ENCODE measurements around the gene LOC101059915.

LOC101059915 gene

DNA sequence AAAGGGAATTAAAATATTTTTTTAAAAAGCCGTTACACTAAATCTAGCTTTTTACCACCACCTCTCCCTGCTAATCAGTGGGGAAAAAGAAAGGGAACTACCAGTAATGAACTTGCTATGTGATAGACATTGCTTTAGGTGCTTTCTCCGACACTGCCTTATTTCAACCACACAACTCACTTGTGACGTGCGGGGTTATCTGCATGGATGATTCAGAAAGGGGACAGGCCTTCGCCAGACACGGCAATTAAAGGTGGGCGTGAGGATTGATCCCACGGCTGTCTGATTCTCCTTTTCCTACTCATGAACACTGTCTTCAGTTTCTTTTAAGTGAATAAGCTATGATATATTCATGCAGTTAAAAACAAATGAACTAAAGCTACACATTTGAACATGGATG, 48.2 kb upstream of the LOC101059915 start:
- no peak overlapping the region for H2AFZ ChIP-seq (ENCODE audit: low read depth, low read length)
- no peak overlapping the region for H2BK15ac ChIP-seq (ENCODE audit: low read depth, poor library complexity, severe bottlenecking)
- no peak overlapping the region for H3K14ac ChIP-seq (ENCODE audit: low read length in 2 of 2)
- H3K23ac ChIP-seq (ENCODE audit: low read length in 2 of 2), result no peak overlapping the region
- H2BK12ac ChIP-seq (ENCODE audit: low read length in 2 of 2), result no peak overlapping the region
- WGBS, result 90% methylated on average over 2 of the region's 8 CpGs
- peaks cover 10% of the 10 kb centered on the region for H3K4me1 ChIP-seq (ENCODE audit: control insufficient read depth, insufficient read depth, low read depth, low read length)
- H3K4me2 ChIP-seq (ENCODE audit: low read length, poor library complexity, severe bottlenecking), result no peak overlapping the region
- H3K4ac ChIP-seq (ENCODE audit: low read depth in 1 of 2, low read length in 2 of 2), result no peak overlapping the region
- H3K27me3 ChIP-seq (ENCODE audit: control insufficient read depth in 1 of 2, insufficient read depth in 1 of 2, low read length in 2 of 2), result peaks cover 0 to 12% of the 10 kb centered on the region in 2 experiments
- no peak overlapping the region for H2AK5ac ChIP-seq (ENCODE audit: low read length, severe bottlenecking)
- no peak overlapping the region for H3K4me3 ChIP-seq (ENCODE audit: insufficient read depth in 1 of 2, low read depth in 1 of 2, low read length in 2 of 2)
- H2BK120ac ChIP-seq (ENCODE audit: low read depth, low read length), result no peak overlapping the region
- DNase-seq, result no peak
- H2BK5ac ChIP-seq (ENCODE audit: low read depth, low read length, poor library complexity, severe bottlenecking), result no peak overlapping the region
- H3K79me1 ChIP-seq (replicated peaks; ENCODE audit: low read length, poor library complexity, severe bottlenecking), result peaks cover 7% of the 10 kb centered on the region
- H3K18ac ChIP-seq (ENCODE audit: low read depth in 1 of 2, low read length in 2 of 2), result no peak overlapping the region
- no peaks in the 10 kb centered on the region for H3K9me3 ChIP-seq (ENCODE audit: control insufficient read depth, low read length)
- peaks cover 14 to 51% of the 10 kb centered on the region in 2 experiments for H3K36me3 ChIP-seq (ENCODE audit: control insufficient read depth in 1 of 2, insufficient read depth in 2 of 2, low read depth in 1 of 2, low read length in 2 of 2)
- H3K9ac ChIP-seq (ENCODE audit: low read length), result no peak overlapping the region
- no peak overlapping the region for H4K91ac ChIP-seq (ENCODE audit: low read length)
- H4K8ac ChIP-seq (ENCODE audit: low read length), result no peak overlapping the region
- no peak overlapping the region for H3K27ac ChIP-seq (ENCODE audit: low read length, poor library complexity, severe bottlenecking)

- Histone ChIP-seq H3K18ac (ENCODE audit: low read depth in 1 of 2, low read length in 2 of 2) (no peak overlapping the region), H3K36me3 (ENCODE audit: control insufficient read depth in 1 of 2, insufficient read depth in 2 of 2, low read depth in 1 of 2, low read length in 2 of 2) (peaks cover 7 to 45% of the 10 kb centered on the region in 2 experiments), H2BK12ac (ENCODE audit: low read length in 2 of 2) (no peak overlapping the region), H3K14ac (ENCODE audit: low read length in 2 of 2) (no peak overlapping the region), H3K4me2 (ENCODE audit: low read length, poor library complexity, severe bottlenecking) (no peak overlapping the region), H4K91ac (ENCODE audit: low read length) (no peak overlapping the region), H3K9me3 (ENCODE audit: control insufficient read depth, low read length) (no peaks in the 10 kb centered on the region), H2AFZ (ENCODE audit: low read depth, low read length) (no peak overlapping the region), H2BK120ac (ENCODE audit: low read depth, low read length) (no peak overlapping the region), H2BK15ac (ENCODE audit: low read depth, poor library complexity, severe bottlenecking) (no peak overlapping the region), H2BK5ac (ENCODE audit: low read depth, low read length, poor library complexity, severe bottlenecking) (no peak overlapping the region), H3K23ac (ENCODE audit: low read length in 2 of 2) (no peak overlapping the region), H2AK5ac (ENCODE audit: low read length, severe bottlenecking) (no peak overlapping the region), H3K4ac (ENCODE audit: low read depth in 1 of 2, low read length in 2 of 2) (no peak overlapping the region), H3K79me1 (replicated peaks; ENCODE audit: low read length, poor library complexity, severe bottlenecking) (peaks cover 4% of the 10 kb centered on the region), H3K9ac (ENCODE audit: low read length) (no peak overlapping the region), H3K27ac (ENCODE audit: low read length, poor library complexity, severe bottlenecking) (no peak overlapping the region), H4K8ac (ENCODE audit: low read length) (no peak overlapping the region), H3K27me3 (ENCODE audit: control insufficient read depth in 1 of 2, insufficient read depth in 1 of 2, low read length in 2 of 2) (peaks cover 0 to 11% of the 10 kb centered on the region in 2 experiments), H3K4me1 (ENCODE audit: control insufficient read depth, insufficient read depth, low read depth, low read length) (peaks cover 10% of the 10 kb centered on the region), H3K4me3 (ENCODE audit: insufficient read depth in 1 of 2, low read depth in 1 of 2, low read length in 2 of 2) (no peak overlapping the region)
- no CpG with 5 or more reads among the region's 1 CpG for WGBS
- no peak for DNase-seq
These were observed 47.4 kb upstream of the LOC101059915 start for GRCh38 chrX:71619986-71620385.

DNA sequence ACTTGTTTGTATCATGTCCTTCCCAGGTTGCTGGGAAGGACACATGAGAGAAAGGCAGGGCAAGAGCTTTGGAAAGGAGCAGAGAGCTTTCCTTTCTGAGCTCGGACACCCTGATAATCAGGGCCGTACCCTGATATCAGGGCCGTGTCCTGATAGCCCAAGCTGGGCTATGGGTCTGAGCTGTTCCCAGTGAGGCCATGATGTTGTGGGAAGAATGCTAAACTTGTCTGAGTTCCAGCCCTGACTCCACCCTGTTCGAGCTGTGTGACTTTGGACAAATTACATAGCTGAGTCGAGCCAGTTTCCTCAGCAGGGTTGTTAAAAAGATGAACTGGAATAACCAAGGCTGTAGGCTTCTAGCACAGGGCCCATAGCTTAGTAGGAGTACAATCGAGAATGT, 45.7 kb upstream of the LOC101059915 start:
- Histone ChIP-seq H3K14ac (ENCODE audit: low read length in 2 of 2) (no peak overlapping the region), H3K4me3 (ENCODE audit: insufficient read depth in 1 of 2, low read depth in 1 of 2, low read length in 2 of 2) (no peak overlapping the region), H2AFZ (ENCODE audit: low read depth, low read length) (no peak overlapping the region), H3K36me3 (ENCODE audit: control insufficient read depth in 1 of 2, insufficient read depth in 2 of 2, low read depth in 1 of 2, low read length in 2 of 2) (peaks cover 0 to 29% of the 10 kb centered on the region in 2 experiments), H4K8ac (ENCODE audit: low read length) (no peak overlapping the region), H2AK5ac (ENCODE audit: low read length, severe bottlenecking) (no peak overlapping the region), H2BK12ac (ENCODE audit: low read length in 2 of 2) (no peak overlapping the region), H2BK15ac (ENCODE audit: low read depth, poor library complexity, severe bottlenecking) (no peak overlapping the region), H3K27me3 (ENCODE audit: control insufficient read depth in 1 of 2, insufficient read depth in 1 of 2, low read length in 2 of 2) (no peaks in the 10 kb centered on the region), H3K9me3 (ENCODE audit: control insufficient read depth, low read length) (no peaks in the 10 kb centered on the region), H3K79me1 (replicated peaks; ENCODE audit: low read length, poor library complexity, severe bottlenecking) (peaks cover 1% of the 10 kb centered on the region), H3K23ac (ENCODE audit: low read length in 2 of 2) (no peak overlapping the region), H3K18ac (ENCODE audit: low read depth in 1 of 2, low read length in 2 of 2) (no peak overlapping the region), H3K27ac (ENCODE audit: low read length, poor library complexity, severe bottlenecking) (no peak overlapping the region), H3K9ac (ENCODE audit: low read length) (no peak overlapping the region), H4K91ac (ENCODE audit: low read length) (no peak overlapping the region), H3K4me1 (ENCODE audit: control insufficient read depth, insufficient read depth, low read depth, low read length) (peaks cover 10% of the 10 kb centered on the region), H3K4ac (ENCODE audit: low read depth in 1 of 2, low read length in 2 of 2) (no peak overlapping the region), H2BK120ac (ENCODE audit: low read depth, low read length) (no peak overlapping the region), H3K4me2 (ENCODE audit: low read length, poor library complexity, severe bottlenecking) (no peak overlapping the region), H2BK5ac (ENCODE audit: low read depth, low read length, poor library complexity, severe bottlenecking) (no peak overlapping the region)
- no peak for DNase-seq
- WGBS, result 90% methylated on average over 6 of the region's 6 CpGs

DNA sequence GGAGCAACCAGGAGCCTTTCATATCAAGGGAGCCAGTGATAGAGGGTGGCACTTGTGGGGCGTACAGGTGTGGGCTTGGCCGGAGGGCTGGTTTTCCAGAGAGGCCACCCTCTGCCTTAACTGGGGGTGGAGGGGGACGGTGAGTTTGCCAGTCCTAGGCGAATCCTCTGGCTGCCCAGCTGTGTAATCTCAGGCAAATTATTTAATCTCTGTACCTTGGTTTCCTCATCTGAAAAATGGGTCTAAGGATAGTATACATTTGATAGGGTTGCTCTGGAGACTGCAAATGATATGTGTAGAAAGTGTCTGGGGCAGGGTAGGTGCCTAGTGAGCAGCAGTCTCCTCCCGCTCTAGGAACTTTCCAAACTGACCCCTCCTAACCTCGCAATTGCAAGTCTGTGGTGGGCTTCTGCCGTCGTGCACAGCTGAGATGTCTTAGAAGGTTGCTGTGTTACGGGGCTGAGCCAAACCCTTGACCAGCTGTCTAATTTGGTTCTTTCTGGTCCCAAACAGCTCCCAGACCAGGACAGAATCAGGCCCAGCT, 45.2 kb upstream of the LOC101059915 start:
- H2BK15ac ChIP-seq (ENCODE audit: low read depth, poor library complexity, severe bottlenecking), result no peak overlapping the region
- no peak overlapping the region for H2BK5ac ChIP-seq (ENCODE audit: low read depth, low read length, poor library complexity, severe bottlenecking)
- no peak overlapping the region for H3K14ac ChIP-seq (ENCODE audit: low read length in 2 of 2)
- no peak overlapping the region for H2BK12ac ChIP-seq (ENCODE audit: low read length in 2 of 2)
- H3K27ac ChIP-seq (ENCODE audit: low read length, poor library complexity, severe bottlenecking), result peak overlapping the region; percentile 24
- no peaks in the 10 kb centered on the region for H3K27me3 ChIP-seq (ENCODE audit: control insufficient read depth in 1 of 2, insufficient read depth in 1 of 2, low read length in 2 of 2)
- H3K23ac ChIP-seq (ENCODE audit: low read length in 2 of 2), result no peak overlapping the region
- no peak overlapping the region for H3K4me2 ChIP-seq (ENCODE audit: low read length, poor library complexity, severe bottlenecking)
- H3K18ac ChIP-seq (ENCODE audit: low read depth in 1 of 2, low read length in 2 of 2), result no peak overlapping the region
- H4K91ac ChIP-seq (ENCODE audit: low read length), result no peak overlapping the region
- peak overlapping the region in 1 of 2 experiments; percentile 49 for H3K4ac ChIP-seq (ENCODE audit: low read depth in 1 of 2, low read length in 2 of 2)
- peaks cover 1% of the 10 kb centered on the region for H3K79me1 ChIP-seq (replicated peaks; ENCODE audit: low read length, poor library complexity, severe bottlenecking)
- no peak overlapping the region for H2BK120ac ChIP-seq (ENCODE audit: low read depth, low read length)
- peak overlapping the region; percentile 1 for H3K9ac ChIP-seq (ENCODE audit: low read length)
- WGBS, result 95% methylated on average over 9 of the region's 9 CpGs
- H3K4me1 ChIP-seq (ENCODE audit: control insufficient read depth, insufficient read depth, low read depth, low read length), result peaks cover 10% of the 10 kb centered on the region
- no peak overlapping the region for H2AK5ac ChIP-seq (ENCODE audit: low read length, severe bottlenecking)
- DNase-seq, result no peak
- peak overlapping the region; percentile 75 for H4K8ac ChIP-seq (ENCODE audit: low read length)
- peaks cover 0 to 27% of the 10 kb centered on the region in 2 experiments for H3K36me3 ChIP-seq (ENCODE audit: control insufficient read depth in 1 of 2, insufficient read depth in 2 of 2, low read depth in 1 of 2, low read length in 2 of 2)
- H3K9me3 ChIP-seq (ENCODE audit: control insufficient read depth, low read length), result no peaks in the 10 kb centered on the region
- peak overlapping the region; percentile 51 for H2AFZ ChIP-seq (ENCODE audit: low read depth, low read length)
- H3K4me3 ChIP-seq (ENCODE audit: insufficient read depth in 1 of 2, low read depth in 1 of 2, low read length in 2 of 2), result no peak overlapping the region
